Subcutaneous adipose tissue (tissue), 4 donors: Measurements from ENCODE around the gene MYF5. TPM values are rescaled to one million over a fixed set of nuclear protein-coding genes. Genes with fewer than 3 reads are reported as not detected.

Source experiments
- CTCF ChIP-seq: fragments of 450-650 bp; IDR thresholded peaks from one replicate; pipeline ENCODE4 v1.5.1; 2016; ENCODE audit warnings: low read depth, mild to moderate bottlenecking, control low read depth, antibody characterized with exemption, moderate library complexity
- total RNA-seq, 4 donors: library from RNA; depleted of rRNA; stranded (reverse); fragments of >200 nt; gene quantifications; one replicate each; pipeline ENCODE4 v1.1.0, GENCODE V29; 2016

MYF5 gene
- not detected for total RNA-seq

- TF ChIP-seq CTCF = no peak
These were observed at the start of gene MYF5 for GRCh38 chr12:80716696-80717469. Gene MYF5 (plus strand): TSS chr12:80716912. CDS start chr12:80717064, 152 bp downstream.

DNA sequence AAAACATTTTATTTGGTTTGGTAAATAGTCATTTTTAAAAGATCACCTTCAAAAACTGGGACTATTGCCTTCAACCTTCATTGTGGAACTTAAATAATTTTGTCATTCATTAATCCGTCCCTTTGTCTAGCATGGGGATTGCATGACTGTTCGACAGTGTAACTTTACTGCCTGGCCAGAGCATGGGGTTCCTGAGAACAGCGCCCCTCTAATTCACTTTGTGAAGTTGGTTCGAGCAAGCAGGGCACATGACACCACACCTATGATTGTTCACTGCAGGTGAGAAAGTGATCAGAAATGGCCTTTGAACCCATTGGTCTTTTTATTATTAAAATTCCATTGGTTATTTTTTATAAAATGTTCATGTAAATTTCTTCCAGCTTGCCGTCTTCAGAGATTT, 46.5 kb upstream of the MYF5 start:
- no peak for TF ChIP-seq CTCF

DNA sequence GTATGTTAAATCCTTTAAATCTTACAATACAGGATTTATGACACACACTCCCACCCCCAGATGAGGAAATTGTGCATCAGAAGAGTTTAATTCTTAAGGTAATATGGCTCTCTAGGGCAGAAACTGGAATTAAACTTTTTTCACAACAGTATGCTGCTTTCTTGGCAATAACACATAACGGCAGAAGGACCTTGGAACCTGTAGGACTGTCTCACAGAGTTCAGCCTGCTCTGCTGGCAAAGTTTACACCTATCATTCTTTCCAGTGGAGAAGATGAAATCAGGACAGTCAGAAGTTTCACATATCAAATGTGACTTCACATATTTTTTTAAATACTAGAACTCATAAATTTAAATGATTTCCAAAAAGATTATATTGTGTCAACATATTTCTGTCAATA, 39.9 kb upstream of the MYF5 start:
- no peak for TF ChIP-seq CTCF

DNA sequence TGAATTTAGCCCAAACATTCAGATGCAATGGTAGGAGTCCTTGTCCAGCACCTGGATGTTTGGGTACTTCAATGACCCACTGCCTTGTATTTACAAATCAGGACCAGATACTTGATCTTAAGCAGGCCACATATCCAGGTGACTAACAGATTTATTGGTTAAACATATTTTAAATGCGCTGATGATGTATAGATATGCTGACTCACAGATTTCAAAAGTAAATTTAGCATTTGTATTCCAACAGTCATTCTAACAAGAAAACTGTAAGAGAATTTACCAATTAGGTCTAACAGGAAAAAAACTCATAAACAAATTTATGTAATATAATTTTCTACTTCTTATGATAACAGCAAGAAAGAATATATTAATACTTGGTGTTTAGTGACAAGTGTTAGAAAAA, 38.7 kb upstream of the MYF5 start:
- TF ChIP-seq CTCF = no peak

- no peak for TF ChIP-seq CTCF
These were observed 37.2 kb upstream of the MYF5 start for GRCh38 chr12:80679346-80680131.

- no peak for TF ChIP-seq CTCF
These were observed 35.4 kb upstream of the MYF5 start for GRCh38 chr12:80681287-80681686.

DNA sequence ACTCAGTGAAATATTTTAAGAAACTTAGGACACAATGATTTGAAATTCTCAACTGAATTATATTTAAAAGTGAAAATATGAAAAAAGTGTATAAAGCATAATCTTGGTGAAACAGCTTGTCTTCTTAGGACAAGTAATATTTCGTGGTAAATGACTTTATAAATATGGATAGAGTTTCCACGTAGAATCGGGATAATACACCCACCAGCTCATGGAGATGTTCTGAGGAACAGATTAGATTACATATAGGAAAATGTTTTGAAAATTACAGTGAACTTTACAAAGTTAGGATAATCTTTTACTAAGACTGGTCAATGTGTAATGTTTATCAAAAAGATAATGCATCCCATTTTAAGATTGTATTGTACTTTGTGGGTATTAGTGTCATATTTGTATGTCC, 34.9 kb upstream of the MYF5 start:
- no peak for TF ChIP-seq CTCF
